PC-3 (cell line): ENCODE data around the gene COL9A2. TPM values are rescaled to one million over a fixed set of nuclear protein-coding genes. Genes with fewer than 3 reads are reported as not detected.

ENCODE experiments used
- ATAC-seq: fragments of 200-7000 bp; cut with Tn5 transposase; 2 replicates; pipeline ENCODE4 v1.9.1; 2020; ENCODE audit warnings: mild to moderate bottlenecking, moderate library complexity
- BruUV-seq: library from RNA; stranded (reverse); fragments of 400-500 nt; replicated peaks from 2 replicates; lab custom pipeline; 2021; lab: Mats Ljungman, UMichigan
- CTCF ChIA-PET: fragments of 300-600 bp; sonication (Branson Sonifier 250); formaldehyde crosslinking; loops from one replicate; lab custom pipeline; 2022; ENCODE audit warnings: antibody characterized with exemption; lab: Charles Lee
- POLR2A ChIA-PET: fragments of 300-600 bp; sonication (Branson Sonifier 250); formaldehyde crosslinking; loops from one replicate; lab custom pipeline; 2022; ENCODE audit warnings: antibody characterized with exemption; ENCODE audit not compliant: unreplicated experiment; lab: Charles Lee
- DNase-seq: peaks from one replicate; pipeline ENCODE4 v3.0.0-alpha.2; 2015
- H2AFZ ChIP-seq: fragments of 300-600 bp; sonication (generic); 2 replicates; pipeline ENCODE4 v1.6.0; 2016; ENCODE audit warnings: antibody characterized with exemption, low read length
- H3F3A ChIP-seq: fragments of 300-600 bp; sonication (generic); one replicate; pipeline ENCODE4 v1.6.0; 2017; ENCODE audit warnings: antibody characterized with exemption, low read length, control low read depth, mild to moderate bottlenecking; ENCODE audit not compliant: unreplicated experiment
- H3K27ac ChIP-seq: fragments of 300-600 bp; sonication (generic); 2 replicates; pipeline ENCODE4 v1.5.1; 2016; ENCODE audit warnings: mild to moderate bottlenecking, low read length
- H3K27me3 ChIP-seq: fragments of 300-600 bp; sonication (generic); 2 replicates; pipeline ENCODE4 v1.6.1; 2016; ENCODE audit warnings: low read length, mixed read lengths
- H3K36me3 ChIP-seq: fragments of 300-600 bp; sonication (generic); 2 replicates; pipeline ENCODE4 v1.6.1; 2016; ENCODE audit warnings: low read depth, mixed run types, low read length, mixed read lengths
- H3K4me1 ChIP-seq: fragments of 300-600 bp; sonication (generic); 2 replicates; pipeline ENCODE4 v1.5.1; 2016; ENCODE audit warnings: low read length; ENCODE audit not compliant: insufficient read depth
- H3K4me2 ChIP-seq: fragments of 300-600 bp; sonication (generic); 2 replicates; pipeline ENCODE4 v1.6.0; 2016; ENCODE audit warnings: low read length
- H3K4me3 ChIP-seq: fragments of 300-600 bp; sonication (generic); 2 replicates; pipeline ENCODE4 v1.5.1; 2016; ENCODE audit warnings: mild to moderate bottlenecking, low read length, mixed read lengths
- H3K79me2 ChIP-seq: fragments of 300-600 bp; sonication (generic); 2 replicates; pipeline ENCODE4 v1.6.1; 2017; ENCODE audit warnings: low read length, mixed read lengths
- H3K9ac ChIP-seq: fragments of 300-600 bp; sonication (generic); 2 replicates; pipeline ENCODE4 v1.6.0; 2016; ENCODE audit warnings: mild to moderate bottlenecking, low read length
- H3K9me2 ChIP-seq: fragments of 300-600 bp; sonication (generic); replicated peaks from 2 replicates; pipeline ENCODE4 v1.6.1; 2016; ENCODE audit warnings: mixed run types, low read length, mixed read lengths
- H3K9me3 ChIP-seq: fragments of 300-600 bp; sonication (generic); 2 replicates; pipeline ENCODE4 v1.6.1; 2016; ENCODE audit warnings: low read length, mixed read lengths
- H4K20me1 ChIP-seq: fragments of 300-600 bp; sonication (generic); 2 replicates; pipeline ENCODE4 v1.6.1; 2016; ENCODE audit warnings: low read length, mixed read lengths
- CTCF ChIP-seq: fragments of 300-600 bp; sonication (generic); conservative IDR thresholded peaks from 2 replicates; pipeline ENCODE4 v1.5.1; 2017; ENCODE audit warnings: antibody characterized with exemption, low read depth, mild to moderate bottlenecking, low read length
- EZH2 ChIP-seq: fragments of 300-600 bp; sonication (generic); IDR thresholded peaks from one replicate; pipeline ENCODE4 v1.6.1; 2017; ENCODE audit warnings: antibody characterized with exemption, mild to moderate bottlenecking, low read length; ENCODE audit not compliant: unreplicated experiment
- EZH2phosphoT487 ChIP-seq: fragments of 300-600 bp; sonication (generic); IDR thresholded peaks from 2 replicates; pipeline ENCODE4 v1.6.1; 2018; ENCODE audit warnings: mild to moderate bottlenecking, antibody characterized with exemption, low read length, borderline replicate concordance
- intact Hi-C: fragments of 100-400 bp; cut with micrococcal nuclease; formaldehyde crosslinking; loops from 2 replicates; pipeline ENCODE4 v1.9.0; 2023
- total RNA-seq: library from RNA; depleted of rRNA; stranded (reverse); fragments of >200 nt; gene quantifications from 2 replicates; pipeline ENCODE4 v1.2.3, GENCODE V29; 2014

COL9A2 gene
- total RNA-seq, 1 experiment from 2014 or later: 4.4 TPM

- H3K4me2 ChIP-seq: no peak overlapping the region
- no peak overlapping the region for H3K9ac ChIP-seq
- no peak for DNase-seq
- no TSS peak for BruUV-seq
- ChIA-PET CTCF (interaction anchor here (1.0 to 1.4 kb wide), 2 partner anchors 72 to 123 kb away, joined by 4 to 6 read pairs; no protein-coding TSS in a partner anchor), POLR2A (interaction anchor here (0.6 to 1.0 kb wide), 5 partner anchors 25 to 838 kb away, joined by 3 to 11 read pairs (median 5); no protein-coding TSS in a partner anchor)
- no peak overlapping the region for H2AFZ ChIP-seq
- no peak overlapping the region for H3K4me3 ChIP-seq
- peaks cover 14% of the 10 kb centered on the region for H3K4me1 ChIP-seq
- H3K79me2 ChIP-seq: peaks cover 36% of the 10 kb centered on the region
- peak overlapping the region; percentile 34 for H3K27ac ChIP-seq
- intact Hi-C loops: no loop called here
- H3K9me3 ChIP-seq: no peaks in the 10 kb centered on the region
- no peak for ATAC-seq
- TF ChIP-seq CTCF: no peak
- TF ChIP-seq EZH2: no peak
- TF ChIP-seq EZH2phosphoT487: no peak
- no peaks in the 10 kb centered on the region for H4K20me1 ChIP-seq
- H3F3A ChIP-seq: no peaks in the 10 kb centered on the region
- peaks cover 56% of the 10 kb centered on the region for H3K36me3 ChIP-seq
- no peaks in the 10 kb centered on the region for H3K9me2 ChIP-seq
- H3K27me3 ChIP-seq: no peaks in the 10 kb centered on the region
Measured at GRCh38 chr1:40266786-40267535, 50.1 kb downstream of the COL9A2 start.

- Histone ChIP-seq H3F3A (no peaks in the 10 kb centered on the region), H3K27me3 (no peaks in the 10 kb centered on the region), H3K9me2 (no peaks in the 10 kb centered on the region), H3K4me1 (peaks cover 14% of the 10 kb centered on the region), H3K36me3 (peaks cover 53% of the 10 kb centered on the region), H2AFZ (no peak overlapping the region), H3K4me3 (no peak overlapping the region), H4K20me1 (no peaks in the 10 kb centered on the region), H3K27ac (no peak overlapping the region), H3K79me2 (peaks cover 39% of the 10 kb centered on the region), H3K9ac (no peak overlapping the region), H3K4me2 (no peak overlapping the region), H3K9me3 (no peaks in the 10 kb centered on the region)
- DNase-seq: no peak
- no peak for ATAC-seq
- TF ChIP-seq EZH2phosphoT487 (no peak), EZH2 (no peak), CTCF (no peak)
- ChIA-PET CTCF (no interaction called here), POLR2A (interaction anchor here (0.6 kb wide), 1 partner anchor 119 kb away, joined by 11 read pairs; no protein-coding TSS in a partner anchor)
- intact Hi-C loops: no loop called here
- BruUV-seq: no TSS peak
Measured at GRCh38 chr1:40265919-40266318, 51.2 kb downstream of the COL9A2 start.

- no TSS peak for BruUV-seq
- peaks cover 53% of the 10 kb centered on the region for H3K36me3 ChIP-seq
Measured at GRCh38 chr1:40265298-40265697, 51.8 kb downstream of the COL9A2 start.

More at GRCh38 chr1:40265298-40265697, 51.8 kb downstream of the COL9A2 start:
- TF ChIP-seq EZH2 (no peak), EZH2phosphoT487 (no peak), CTCF (no peak)
- Histone ChIP-seq H3K4me3 (no peak overlapping the region), H3K27ac (no peak overlapping the region), H3F3A (no peaks in the 10 kb centered on the region), H3K9me2 (no peaks in the 10 kb centered on the region), H4K20me1 (no peaks in the 10 kb centered on the region), H3K9me3 (no peaks in the 10 kb centered on the region), H3K4me1 (peaks cover 14% of the 10 kb centered on the region), H3K79me2 (peaks cover 46% of the 10 kb centered on the region), H3K9ac (no peak overlapping the region), H3K4me2 (no peak overlapping the region), H2AFZ (no peak overlapping the region), H3K27me3 (no peaks in the 10 kb centered on the region)
- ChIA-PET POLR2A (no interaction called here), CTCF (no interaction called here)
- intact Hi-C loops: no loop called here
- ATAC-seq (no peak), DNase-seq (no peak)
